PC-9 (cell line): ENCODE results near the gene LTBP4. TPM values are rescaled to one million over a fixed set of nuclear protein-coding genes. Genes with fewer than 3 reads are reported as not detected.

Source experiments
- BruUV-seq: library from RNA; stranded (reverse); fragments of 400-500 nt; replicated peaks from 2 replicates; lab custom pipeline; 2021; lab: Mats Ljungman, UMichigan
- CTCF ChIA-PET: fragments of 300-600 bp; sonication (Branson Sonifier 250); formaldehyde crosslinking; loops from one replicate; lab custom pipeline; 2022; ENCODE audit warnings: antibody characterized with exemption; lab: Charles Lee
- POLR2A ChIA-PET: fragments of 300-600 bp; sonication (Branson Sonifier 250); formaldehyde crosslinking; loops from one replicate; lab custom pipeline; 2022; ENCODE audit warnings: antibody characterized with exemption; ENCODE audit not compliant: unreplicated experiment; lab: Charles Lee
- DNase-seq, 2 experiments: peaks; one replicate each; pipeline versions ENCODE4 v3.0.0 to v3.0.0-alpha.2; 2015 to 2022; ENCODE audit warnings: mixed read lengths in 1 of 2
- H2AFZ ChIP-seq: fragments of 200-600 bp; sonication (generic); 2 replicates; pipeline ENCODE4 v1.8.1; 2017; ENCODE audit warnings: antibody characterized with exemption
- H3F3A ChIP-seq: fragments of 200-600 bp; sonication (generic); 2 replicates; pipeline ENCODE4 v1.8.1; 2017; ENCODE audit warnings: antibody characterized with exemption, mild to moderate bottlenecking, low read depth; ENCODE audit not compliant: insufficient read depth
- H3K27ac ChIP-seq: fragments of 200-600 bp; sonication (generic); 2 replicates; pipeline ENCODE4 v1.6.1; 2016; ENCODE audit warnings: mixed run types
- H3K27me3 ChIP-seq: fragments of 200-600 bp; sonication (generic); 2 replicates; pipeline ENCODE4 v1.6.1; 2016; ENCODE audit warnings: low read depth, mixed run types; ENCODE audit not compliant: insufficient read depth
- H3K36me3 ChIP-seq: fragments of 200-600 bp; sonication (generic); 2 replicates; pipeline ENCODE4 v1.6.1; 2016; ENCODE audit warnings: low read depth, mixed run types
- H3K4me1 ChIP-seq: fragments of 200-600 bp; sonication (generic); replicated peaks from 2 replicates; pipeline ENCODE4 v1.6.1; 2016; ENCODE audit warnings: mixed run types; ENCODE audit not compliant: insufficient read depth
- H3K4me2 ChIP-seq: fragments of 200-600 bp; sonication (generic); 2 replicates; pipeline ENCODE4 v1.6.1; 2017; ENCODE audit warnings: mixed run types
- H3K4me3 ChIP-seq: fragments of 200-600 bp; sonication (generic); 2 replicates; pipeline ENCODE4 v1.6.1; 2016; ENCODE audit warnings: mixed run types
- H3K79me2 ChIP-seq: fragments of 200-600 bp; sonication (generic); 2 replicates; pipeline ENCODE4 v1.6.1; 2017; ENCODE audit warnings: low read depth, mixed run types
- H3K9me2 ChIP-seq: fragments of 200-600 bp; sonication (generic); 2 replicates; pipeline ENCODE4 v1.8.1; 2017; ENCODE audit warnings: mild to moderate bottlenecking; ENCODE audit not compliant: insufficient read depth
- H3K9me3 ChIP-seq: fragments of 200-600 bp; sonication (generic); 2 replicates; pipeline ENCODE4 v1.8.1; 2016; ENCODE audit warnings: low read depth; ENCODE audit not compliant: insufficient read depth
- H4K20me1 ChIP-seq: fragments of 200-600 bp; sonication (generic); 2 replicates; pipeline ENCODE4 v1.8.1; 2017; ENCODE audit not compliant: insufficient read depth
- EZH2 ChIP-seq: fragments of 200-600 bp; sonication (generic); IDR thresholded peaks from 2 replicates; pipeline ENCODE4 v1.8.0; 2017; ENCODE audit warnings: antibody characterized with exemption, low read depth
- intact Hi-C: fragments of 100-400 bp; cut with micrococcal nuclease; formaldehyde crosslinking; loops from one replicate; pipeline ENCODE4 v1.10.0; 2022; ENCODE audit not compliant: unreplicated experiment
- total RNA-seq: library from RNA; stranded (reverse); gene quantifications from 2 replicates; pipeline ENCODE4 v1.2.3, GENCODE V29; 2021
- TF ChIP-seq, protein P1 (sequence below): fragments of 200-600 bp; sonication (generic); conservative IDR thresholded peaks from 2 replicates; pipeline ENCODE4 v1.6.1; 2017; ENCODE audit warnings: mixed run types, antibody characterized with exemption, mild to moderate bottlenecking, moderate library complexity

LTBP4 gene
- total RNA-seq, 1 experiment from 2014 or later: 163 TPM

DNA sequence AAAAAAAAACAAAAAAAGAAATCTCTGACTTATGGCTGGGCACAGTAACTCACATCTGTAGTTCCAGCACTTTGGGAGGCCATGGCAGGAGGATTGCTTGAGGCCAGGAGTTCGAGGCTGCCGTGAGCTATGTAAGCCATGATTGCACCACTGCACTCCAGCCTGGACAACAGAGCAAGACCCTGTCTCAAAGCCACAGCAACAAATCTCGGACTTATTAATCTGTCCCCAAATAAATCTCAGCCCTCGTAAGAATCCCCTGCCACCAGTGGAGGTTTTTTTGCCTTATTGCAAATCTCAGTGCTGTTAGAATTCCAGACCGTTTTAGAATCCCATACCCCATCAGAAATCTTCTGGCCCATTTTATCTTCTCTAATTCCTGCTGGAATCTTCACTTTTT lies 19.6 kb upstream of the LTBP4 start:
- BruUV-seq: no TSS peak
- no peak overlapping the region for H3K4me3 ChIP-seq
- no peaks in the 10 kb centered on the region for H4K20me1 ChIP-seq
- no peak overlapping the region for H3K4me2 ChIP-seq
- no peak overlapping the region for H2AFZ ChIP-seq
- peaks cover 20% of the 10 kb centered on the region; the same call in 1 of the 2 replicates for H3K4me1 ChIP-seq
- H3K79me2 ChIP-seq: peaks cover 6% of the 10 kb centered on the region; the same call in 1 of the 2 replicates
- H3K27ac ChIP-seq: no peak overlapping the region
- H3K36me3 ChIP-seq: no peaks in the 10 kb centered on the region
- no peaks in the 10 kb centered on the region for H3K9me3 ChIP-seq
- no peaks in the 10 kb centered on the region for H3K9me2 ChIP-seq
- TF ChIP-seq, protein P1, sequence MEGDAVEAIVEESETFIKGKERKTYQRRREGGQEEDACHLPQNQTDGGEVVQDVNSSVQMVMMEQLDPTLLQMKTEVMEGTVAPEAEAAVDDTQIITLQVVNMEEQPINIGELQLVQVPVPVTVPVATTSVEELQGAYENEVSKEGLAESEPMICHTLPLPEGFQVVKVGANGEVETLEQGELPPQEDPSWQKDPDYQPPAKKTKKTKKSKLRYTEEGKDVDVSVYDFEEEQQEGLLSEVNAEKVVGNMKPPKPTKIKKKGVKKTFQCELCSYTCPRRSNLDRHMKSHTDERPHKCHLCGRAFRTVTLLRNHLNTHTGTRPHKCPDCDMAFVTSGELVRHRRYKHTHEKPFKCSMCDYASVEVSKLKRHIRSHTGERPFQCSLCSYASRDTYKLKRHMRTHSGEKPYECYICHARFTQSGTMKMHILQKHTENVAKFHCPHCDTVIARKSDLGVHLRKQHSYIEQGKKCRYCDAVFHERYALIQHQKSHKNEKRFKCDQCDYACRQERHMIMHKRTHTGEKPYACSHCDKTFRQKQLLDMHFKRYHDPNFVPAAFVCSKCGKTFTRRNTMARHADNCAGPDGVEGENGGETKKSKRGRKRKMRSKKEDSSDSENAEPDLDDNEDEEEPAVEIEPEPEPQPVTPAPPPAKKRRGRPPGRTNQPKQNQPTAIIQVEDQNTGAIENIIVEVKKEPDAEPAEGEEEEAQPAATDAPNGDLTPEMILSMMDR: no peak
- no peak for TF ChIP-seq EZH2
- DNase-seq: no peak
- no peaks in the 10 kb centered on the region for H3K27me3 ChIP-seq
- ChIA-PET CTCF (interaction anchor here (0.6 kb wide), 2 partner anchors 20 to 25 kb away, joined by 7 to 11 read pairs; no protein-coding TSS in a partner anchor), POLR2A (interaction anchor here (0.5 kb wide), 1 partner anchor 13 kb away, joined by 4 read pairs; no protein-coding TSS in a partner anchor)
- intact Hi-C loops: no loop called here
- H3F3A ChIP-seq: peaks cover 18% of the 10 kb centered on the region

DNA sequence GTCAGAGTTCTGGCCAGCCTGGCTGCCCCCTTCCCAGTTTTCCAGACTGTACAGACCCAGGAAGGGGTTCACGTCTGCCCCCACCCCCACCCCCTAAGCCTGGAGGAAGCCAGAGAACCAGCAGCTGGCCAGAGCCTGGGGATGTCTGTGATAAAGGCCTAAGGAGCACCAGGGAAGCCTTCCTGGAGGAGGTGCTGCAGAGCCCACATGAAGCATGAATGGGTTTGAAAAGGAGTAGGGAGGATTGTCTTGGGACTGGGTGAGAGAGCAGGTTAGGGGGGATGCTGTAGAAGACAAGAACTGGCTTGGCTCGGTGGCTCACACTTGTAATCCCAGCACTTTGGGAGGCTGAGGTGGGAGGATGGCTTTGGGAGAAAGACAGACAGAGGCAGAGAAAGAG lies 18.7 kb upstream of the LTBP4 start:
- CTCF ChIA-PET: interaction anchor here (0.6 kb wide), 1 partner anchor 21 kb away, joined by 11 read pairs; no protein-coding TSS in a partner anchor
- no peak for TF ChIP-seq EZH2
- TF ChIP-seq, protein P1: no peak
- no peaks in the 10 kb centered on the region for H4K20me1 ChIP-seq
- H3K4me1 ChIP-seq: peaks cover 19% of the 10 kb centered on the region; the same call in 1 of the 2 replicates
- no peak overlapping the region for H3K4me2 ChIP-seq
- no peak overlapping the region for H2AFZ ChIP-seq
- POLR2A ChIA-PET: no interaction called here
- H3K27me3 ChIP-seq: no peaks in the 10 kb centered on the region
- no peak overlapping the region for H3K4me3 ChIP-seq
- H3K9me3 ChIP-seq: no peaks in the 10 kb centered on the region
- no peak for DNase-seq
- peaks cover 1% of the 10 kb centered on the region; the same call in 1 of the 2 replicates for H3K79me2 ChIP-seq
- BruUV-seq: no TSS peak
- H3K36me3 ChIP-seq: no peaks in the 10 kb centered on the region
- peaks cover 18% of the 10 kb centered on the region for H3F3A ChIP-seq
- H3K9me2 ChIP-seq: no peaks in the 10 kb centered on the region
- intact Hi-C loops: no loop called here
- no peak overlapping the region for H3K27ac ChIP-seq

DNA sequence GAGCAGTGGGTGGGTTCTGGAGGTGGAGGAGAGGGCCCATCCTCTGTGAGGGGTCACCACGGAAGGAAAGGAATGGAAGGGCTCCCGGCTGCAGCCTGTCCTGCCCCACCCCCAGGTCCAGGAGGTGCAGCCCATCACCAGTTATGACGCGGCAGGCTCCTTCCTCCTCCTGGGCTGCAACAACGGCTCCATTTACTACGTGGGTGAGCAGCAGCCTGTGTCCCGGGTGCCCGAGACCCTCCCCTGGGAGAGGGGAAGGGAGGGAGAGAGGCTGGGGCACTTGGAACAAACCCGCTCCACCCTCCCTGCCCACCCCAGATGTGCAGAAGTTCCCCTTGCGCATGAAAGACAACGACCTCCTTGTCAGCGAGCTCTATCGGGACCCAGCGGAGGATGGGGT lies 17.9 kb upstream of the LTBP4 start:
- ChIA-PET POLR2A (no interaction called here), CTCF (no interaction called here)
- Histone ChIP-seq H3K9me3 (no peaks in the 10 kb centered on the region), H3K4me3 (no peak overlapping the region), H3K9me2 (no peaks in the 10 kb centered on the region), H3F3A (peaks cover 18% of the 10 kb centered on the region), H3K27ac (no peak overlapping the region), H3K4me2 (no peak overlapping the region), H3K79me2 (no peaks in the 10 kb centered on the region), H3K4me1 (peaks cover 15% of the 10 kb centered on the region; the same call in 1 of the 2 replicates), H2AFZ (no peak overlapping the region), H3K27me3 (no peaks in the 10 kb centered on the region), H3K36me3 (no peaks in the 10 kb centered on the region), H4K20me1 (no peaks in the 10 kb centered on the region)
- DNase-seq: no peak
- intact Hi-C loops: no loop called here
- no TSS peak for BruUV-seq
- TF ChIP-seq, protein P1: no peak
